Left renal pelvis (tissue), 4 donors: ENCODE results near the gene NBL1. TPM values are rescaled to one million over a fixed set of nuclear protein-coding genes. Genes with fewer than 3 reads are reported as not detected.

ENCODE experiments used
- DNase-seq, 4 donors: peaks; one replicate each; pipeline ENCODE4 v3.0.0-alpha.2; 2013; ENCODE audit warnings: low read depth in 4 of 4, low spot score in 3 of 4
- polyA plus RNA-seq, 4 donors: library from polyadenylated mRNA; unstranded; fragments of 120-200 nt; gene quantifications; one replicate each; pipeline ENCODE4 v1.2.1, GENCODE V29; 2013; ENCODE audit not compliant: insufficient read length in 4 of 4

NBL1 gene
- polyA plus RNA-seq, 4 donors = 24.5 to 95.3 (median 27.5) TPM

- no peak for DNase-seq
Observed at GRCh38 chr1:19645411-19646251, 1.5 kb downstream of the NBL1 start.

- DNase-seq = no peak
Observed at GRCh38 chr1:19646377-19647319, 2.5 kb downstream of the NBL1 start.

- DNase-seq = no peak
Observed at GRCh38 chr1:19647643-19648042, 3.5 kb downstream of the NBL1 start.

GRCh38 chr1:19648239-19648638, 4.1 kb downstream of the NBL1 start:
- DNase-seq = no peak

GRCh38 chr1:19648689-19649088, 4.6 kb downstream of the NBL1 start:
- no peak for DNase-seq

- DNase-seq = no peak
Observed at GRCh38 chr1:19650416-19651140, 6.5 kb downstream of the NBL1 start.

- DNase-seq = no peak
Observed at GRCh38 chr1:19651141-19651737, 7.1 kb downstream of the NBL1 start.

GRCh38 chr1:19654386-19654785, 10.3 kb downstream of the NBL1 start:
- DNase-seq = no peak

GRCh38 chr1:19654886-19655717, 11.0 kb downstream of the NBL1 start:
- DNase-seq = no peak

- DNase-seq = no peak
Observed at GRCh38 chr1:19655718-19656080, 11.6 kb downstream of the NBL1 start.

- no peak for DNase-seq
Observed at GRCh38 chr1:19656134-19656779, 12.1 kb downstream of the NBL1 start.

- no peak for DNase-seq
Observed at GRCh38 chr1:19656780-19657466, 12.8 kb downstream of the NBL1 start.

- DNase-seq = no peak
Observed at GRCh38 chr1:19657511-19657910, 13.4 kb downstream of the NBL1 start.

GRCh38 chr1:19658186-19658585, 14.1 kb downstream of the NBL1 start:
- DNase-seq = no peak

GRCh38 chr1:19661721-19662228, 17.7 kb downstream of the NBL1 start:
- no peak for DNase-seq

- DNase-seq = no peak
Observed at GRCh38 chr1:19662313-19662712, 18.2 kb downstream of the NBL1 start.

- no peak for DNase-seq
Observed at GRCh38 chr1:19664453-19665185, 20.5 kb downstream of the NBL1 start, which contains the start of gene HTR6. Gene HTR6, plus strand, starts transcription at chr1:19664875. Its CDS starts 879 bp downstream, at chr1:19665754.

- no peak for DNase-seq
Observed at GRCh38 chr1:19665186-19665495, 21.0 kb downstream of the NBL1 start.
